Left renal pelvis (tissue), 4 donors: ENCODE data around the gene CAMKK1. TPM values are rescaled to one million over a fixed set of nuclear protein-coding genes. Genes with fewer than 3 reads are reported as not detected.

Experiments
- DNase-seq, 4 donors: peaks; one replicate each; pipeline ENCODE4 v3.0.0-alpha.2; 2013; ENCODE audit warnings: low read depth in 4 of 4, low spot score in 3 of 4
- polyA plus RNA-seq, 4 donors: library from polyadenylated mRNA; unstranded; fragments of 120-200 nt; gene quantifications; one replicate each; pipeline ENCODE4 v1.2.1, GENCODE V29; 2013; ENCODE audit not compliant: insufficient read length in 4 of 4

CAMKK1 gene
- polyA plus RNA-seq, 4 donors, result 3.2 to 5.5 (median 3.9) TPM

- DNase-seq, result no peak
Measured at GRCh38 chr17:3897731-3898130, 4.9 kb upstream of the CAMKK1 start.

- no peak for DNase-seq
Measured at GRCh38 chr17:3896968-3897235, 4.0 kb upstream of the CAMKK1 start.

GRCh38 chr17:3896108-3896967, 3.5 kb upstream of the CAMKK1 start:
- DNase-seq, result no peak

- DNase-seq, result no peak
Measured at GRCh38 chr17:3895354-3895753, 2.5 kb upstream of the CAMKK1 start.

GRCh38 chr17:3894911-3895343, 2.1 kb upstream of the CAMKK1 start:
- no peak for DNase-seq

GRCh38 chr17:3894188-3894587, 1.3 kb upstream of the CAMKK1 start:
- no peak for DNase-seq

GRCh38 chr17:3893720-3894116, 865 bp upstream of the CAMKK1 start:
- DNase-seq, result no peak

GRCh38 chr17:3892095-3892998, 506 bp downstream of the CAMKK1 start:
- no peak for DNase-seq

- DNase-seq, result no peak
Measured at GRCh38 chr17:3891626-3892094, 1.2 kb downstream of the CAMKK1 start.

- no peak for DNase-seq
Measured at GRCh38 chr17:3890878-3891219, 2.0 kb downstream of the CAMKK1 start.

GRCh38 chr17:3890082-3890877, 2.6 kb downstream of the CAMKK1 start:
- DNase-seq, result no peak

GRCh38 chr17:3889325-3890012, 3.4 kb downstream of the CAMKK1 start:
- DNase-seq, result no peak

- peak in 2 of 4 donors; percentile 71 to 79 for DNase-seq
Measured at GRCh38 chr17:3888343-3889171, 4.3 kb downstream of the CAMKK1 start.

GRCh38 chr17:3887804-3888203, 5.0 kb downstream of the CAMKK1 start:
- DNase-seq, result no peak

- DNase-seq, result no peak
Measured at GRCh38 chr17:3887394-3887793, 5.5 kb downstream of the CAMKK1 start.

GRCh38 chr17:3886776-3887175, 6.1 kb downstream of the CAMKK1 start:
- no peak for DNase-seq

GRCh38 chr17:3885970-3886369, 6.9 kb downstream of the CAMKK1 start:
- DNase-seq, result no peak

- DNase-seq, result no peak
Measured at GRCh38 chr17:3885271-3885670, 7.6 kb downstream of the CAMKK1 start.

GRCh38 chr17:3884188-3884587, 8.7 kb downstream of the CAMKK1 start:
- no peak for DNase-seq

- no peak for DNase-seq
Measured at GRCh38 chr17:3882276-3882675, 10.6 kb downstream of the CAMKK1 start.
